HL-60/S4 (cell line): ENCODE measurements around the gene METTL24.
"Not testable (repeated sequence)": the region's sequence is repeated elsewhere in the genome, so short reads cannot be mapped to it uniquely, and the experiment has no call there.

Experiments
- in situ Hi-C: fragments of 300-500 bp; cut with MboI; formaldehyde crosslinking; loops from 2 replicates; pipeline ENCODE4 v1.14.3; 2022; ENCODE audit warnings: low sequenced_read_pairs

The METTL24 gene

GRCh38 chr6:110364364-110365105 is 6.4 kb upstream of the METTL24 start:
- in situ Hi-C loops, result no loop called here

GRCh38 chr6:110363748-110364147 is 5.6 kb upstream of the METTL24 start:
- in situ Hi-C loops, result no loop called here

GRCh38 chr6:110360676-110361075 is 2.5 kb upstream of the METTL24 start:
- in situ Hi-C loops, result no loop called here

GRCh38 chr6:110359556-110359955 is 1.4 kb upstream of the METTL24 start:
- in situ Hi-C loops, result no loop called here

GRCh38 chr6:110358553-110359160 is 508 bp upstream of the METTL24 start:
- in situ Hi-C loops, result no loop called here

GRCh38 chr6:110357298-110357663 is 868 bp downstream of the METTL24 start:
- in situ Hi-C loops, result no loop called here

GRCh38 chr6:110356778-110357177 is 1.4 kb downstream of the METTL24 start:
- in situ Hi-C loops, result no loop called here

- in situ Hi-C loops, result no loop called here
These were observed 2.4 kb downstream of the METTL24 start for GRCh38 chr6:110355727-110356126.

GRCh38 chr6:110355022-110355421 is 3.1 kb downstream of the METTL24 start:
- in situ Hi-C loops, result no loop called here

- in situ Hi-C loops, result no loop called here
These were observed 4.0 kb downstream of the METTL24 start for GRCh38 chr6:110354153-110354552.

- in situ Hi-C loops, result no loop called here
These were observed 4.6 kb downstream of the METTL24 start for GRCh38 chr6:110353457-110354001.

GRCh38 chr6:110352563-110353262 is 5.4 kb downstream of the METTL24 start:
- in situ Hi-C loops, result no loop called here

GRCh38 chr6:110351986-110352385 is 6.2 kb downstream of the METTL24 start:
- in situ Hi-C loops, result no loop called here

GRCh38 chr6:110351546-110351945 is 6.6 kb downstream of the METTL24 start:
- in situ Hi-C loops, result no loop called here

- in situ Hi-C loops, result not testable (repeated sequence)
These were observed 7.6 kb downstream of the METTL24 start for GRCh38 chr6:110350593-110350992.

GRCh38 chr6:110348961-110349690 is 9.0 kb downstream of the METTL24 start:
- in situ Hi-C loops, result no loop called here

- in situ Hi-C loops, result no loop called here
These were observed 13.1 kb downstream of the METTL24 start for GRCh38 chr6:110345025-110345424.

GRCh38 chr6:110342759-110343158 is 15.4 kb downstream of the METTL24 start:
- in situ Hi-C loops, result no loop called here

GRCh38 chr6:110341663-110342596 is 16.2 kb downstream of the METTL24 start:
- in situ Hi-C loops, result no loop called here

- in situ Hi-C loops, result no loop called here
These were observed 17.1 kb downstream of the METTL24 start for GRCh38 chr6:110341067-110341466.
